GM23338 (cell line): Measurements from ENCODE around the gene SCN1B.

Experiments
- CTCF ChIP-seq, 2 experiments: fragments of 200-600 bp in 1 of 2; sonication (generic) in 1 of 2; conservative IDR thresholded peaks; 2 replicates each; pipeline versions ENCODE4 v1.5.1 to v1.6.1; 2016 to 2017; ENCODE audit warnings: antibody characterized with exemption in 2 of 2, low read depth in 2 of 2, mild to moderate bottlenecking in 2 of 2, moderate library complexity in 1 of 2
- EZH2 ChIP-seq: fragments of 200-600 bp; sonication (generic); IDR thresholded peaks from one replicate; pipeline ENCODE4 v1.8.0; 2017; ENCODE audit warnings: antibody characterized with exemption, mild to moderate bottlenecking, low read depth; ENCODE audit not compliant: unreplicated experiment
- POLR2AphosphoS5 ChIP-seq: IDR thresholded peaks from 2 replicates; pipeline ENCODE4 v1.6.1; 2016; ENCODE audit warnings: antibody characterized with exemption, low read depth

- no peak for TF ChIP-seq POLR2AphosphoS5
- TF ChIP-seq CTCF (conservative IDR thresholded peaks at IDR 0.05; ENCODE audit: low read depth in 2 of 2) = no peak
- TF ChIP-seq EZH2 = no peak
Observed at GRCh38 chr19:34994286-34994642, 36.0 kb upstream of the SCN1B start.
